K562 (cell line): ENCODE data around the gene ZNF609. TPM values are rescaled to one million over a fixed set of nuclear protein-coding genes. Genes with fewer than 3 reads are reported as not detected.

Experiments used
- ATAC-seq: fragments of 200-7000 bp; cut with Tn5 transposase; 3 replicates; pipeline ENCODE4 v1.9.1; 2020; ENCODE audit warnings: moderate library complexity
- BruUV-seq: library from RNA; stranded (reverse); fragments of 400-500 nt; replicated peaks from 2 replicates; lab custom pipeline; 2021; lab: Mats Ljungman, UMichigan
- CTCF ChIA-PET: fragments of 300-600 bp; formaldehyde crosslinking; extraction: SDS; loops from one replicate; lab custom pipeline; 2021; ENCODE audit warnings: low intra/inter-chr PET ratio; lab: Yijun Ruan, JAX
- POLR2A ChIA-PET: fragments of 300-600, 350-650 bp; sonication (Branson Sonifier 250); formaldehyde crosslinking; extraction: SDS; loops from one replicate; lab custom pipeline; 2021; ENCODE audit warnings: antibody characterized with exemption, inconsistent platforms; lab: Yijun Ruan, JAX
- DNase-seq, 4 experiments: peaks; one replicate each; pipeline versions ENCODE4 v3.0.0 to v3.0.0-alpha.2; 2011 to 2018; ENCODE audit warnings: low spot score in 3 of 4, mixed read lengths in 3 of 4; ENCODE audit errors: extremely low read depth in 1 of 4
- FAIRE-seq: peaks from 2 replicates; lab custom pipeline; 2011; peaks lifted over from hg19 to GRCh38; lab: Jason Lieb, UNC
- H2AFZ ChIP-seq: 2 replicates; pipeline ENCODE4 v1.6.0; 2011; ENCODE audit warnings: low read depth, low read length, control low read depth, inconsistent platforms
- H3K27ac ChIP-seq: fragments of 200-600 bp; 3 replicates; pipeline ENCODE4 v1.8.0; 2011; ENCODE audit warnings: low read depth, mild to moderate bottlenecking, control low read depth, inconsistent platforms, low read length, moderate library complexity, mixed read lengths; ENCODE audit errors: extremely low read depth
- H3K27me3 ChIP-seq, 2 experiments: fragments of 300-600 bp in 1 of 2; 2 replicates in 1 of 2; 3 replicates in 1 of 2; pipeline versions ENCODE4 v1.6.0 to v1.8.0; 2011; ENCODE audit warnings: inconsistent platforms in 2 of 2, low read length in 2 of 2, mild to moderate bottlenecking in 1 of 2, mixed read lengths in 1 of 2, moderate library complexity in 1 of 2; ENCODE audit not compliant: control insufficient read depth in 2 of 2, insufficient read depth in 2 of 2
- H3K36me3 ChIP-seq: fragments of 300-600 bp; 3 replicates; pipeline ENCODE4 v1.8.0; 2011; ENCODE audit warnings: mild to moderate bottlenecking, low read length, inconsistent platforms; ENCODE audit not compliant: control insufficient read depth, insufficient read depth
- H3K4me1 ChIP-seq, 2 experiments: fragments of 200-600 bp in 1 of 2; replicated peaks in 1 of 2; 2 replicates in 1 of 2; 3 replicates in 1 of 2; pipeline versions ENCODE4 v1.5.1 to v1.8.0; 2011; ENCODE audit warnings: inconsistent platforms in 2 of 2, low read length in 2 of 2, mild to moderate bottlenecking in 1 of 2, mixed read lengths in 1 of 2, moderate library complexity in 1 of 2; ENCODE audit not compliant: control insufficient read depth in 2 of 2, insufficient read depth in 2 of 2
- H3K4me2 ChIP-seq: 2 replicates; pipeline ENCODE4 v1.6.1; 2011; ENCODE audit warnings: low read length, control low read depth, inconsistent platforms, mixed read lengths; ENCODE audit not compliant: insufficient read depth
- H3K4me3 ChIP-seq: fragments of 200-600 bp; sonication (generic), shearing (Covaris generic); 2 replicates; pipeline ENCODE4 v1.5.1; 2016; ENCODE audit warnings: control low read depth, inconsistent platforms
- H3K79me2 ChIP-seq: fragments of 200-600 bp; 3 replicates; pipeline ENCODE4 v1.8.0; 2011; ENCODE audit warnings: low read length, inconsistent platforms; ENCODE audit not compliant: control insufficient read depth, insufficient read depth
- H3K9ac ChIP-seq, 2 experiments: 2 replicates each; pipeline versions ENCODE4 v1.6.0 to v1.6.1; 2011; ENCODE audit warnings: low read depth in 2 of 2, low read length in 2 of 2, control low read depth in 1 of 2, inconsistent platforms in 1 of 2, mild to moderate bottlenecking in 1 of 2, mixed read lengths in 1 of 2; ENCODE audit not compliant: insufficient read depth in 1 of 2
- H3K9me1 ChIP-seq: one replicate; pipeline ENCODE4 v1.6.0; 2011; ENCODE audit warnings: inconsistent platforms, mild to moderate bottlenecking, low read length, moderate library complexity; ENCODE audit not compliant: control insufficient read depth, insufficient read depth
- H3K9me3 ChIP-seq: replicated peaks from 2 replicates; pipeline ENCODE4 v1.5.1; 2011; ENCODE audit warnings: low read depth, low read length, inconsistent platforms; ENCODE audit not compliant: control insufficient read depth, insufficient read depth
- H4K20me1 ChIP-seq: replicated peaks from 2 replicates; pipeline ENCODE4 v1.6.1; 2011; ENCODE audit warnings: low read length, inconsistent platforms, mixed read lengths; ENCODE audit not compliant: control insufficient read depth, insufficient read depth
- ATF6 ChIP-seq: sonication (generic); formaldehyde crosslinking; IDR thresholded peaks from 2 replicates; pipeline ENCODE4 v1.4.0; 2020; ENCODE audit warnings: mild to moderate bottlenecking, missing genetic modification reagents
- BCLAF1 ChIP-seq, 2 experiments: fragments of 450-650 bp in 1 of 2; IDR thresholded peaks; 2 replicates each; pipeline ENCODE4 v1.6.1; 2011 to 2017; ENCODE audit warnings: low read depth in 2 of 2, antibody characterized with exemption in 1 of 2, borderline replicate concordance in 1 of 2, low read length in 1 of 2, mild to moderate bottlenecking in 1 of 2, mixed read lengths in 1 of 2; ENCODE audit not compliant: control insufficient read depth in 1 of 2
- CTBP1 ChIP-seq: fragments of 450-650 bp; IDR thresholded peaks from 2 replicates; pipeline ENCODE4 v1.6.1; 2016; ENCODE audit warnings: borderline replicate concordance
- DPF2 ChIP-seq: fragments of 450-650 bp; IDR thresholded peaks from 2 replicates; pipeline ENCODE4 v1.6.1; 2016
- EGR1 ChIP-seq: fragments of 450-650 bp; conservative IDR thresholded peaks from 2 replicates; pipeline ENCODE4 v1.6.1; 2017; ENCODE audit warnings: mild to moderate bottlenecking
- HDAC2 ChIP-seq: fragments of 450-650 bp; IDR thresholded peaks from 2 replicates; pipeline ENCODE4 v1.6.1; 2016; ENCODE audit warnings: mild to moderate bottlenecking
- MYNN ChIP-seq, 2 experiments: sonication (generic); formaldehyde crosslinking in 1 of 2; IDR thresholded peaks; 2 replicates each; pipeline versions ENCODE4 v1.5.0 to v1.6.1; 2016 to 2020; ENCODE audit warnings: antibody characterized with exemption in 1 of 2, missing genetic modification reagents in 1 of 2
- NEUROD1 ChIP-seq: fragments of 150-350 bp; IDR thresholded peaks from 2 replicates; pipeline ENCODE4 v1.6.1; 2014; ENCODE audit warnings: borderline replicate concordance, low read length, low read depth; ENCODE audit not compliant: partially characterized antibody
- NFXL1 ChIP-seq: fragments of 450-650 bp; formaldehyde crosslinking; IDR thresholded peaks from 2 replicates; pipeline ENCODE4 v1.4.0; 2021; ENCODE audit warnings: mild to moderate bottlenecking
- PKNOX1 ChIP-seq: fragments of 450-650 bp; IDR thresholded peaks from 2 replicates; pipeline ENCODE4 v1.6.1; 2016
- RCOR1 ChIP-seq, 2 experiments: IDR thresholded peaks; 2 replicates each; pipeline ENCODE4 v1.6.1; 2012; ENCODE audit warnings: low read depth in 2 of 2, low read length in 2 of 2, borderline replicate concordance in 1 of 2, improper control_type of control experiment in 1 of 2
- RFX1 ChIP-seq: fragments of 450-650 bp; IDR thresholded peaks from 2 replicates; pipeline ENCODE4 v1.6.1; 2016; ENCODE audit warnings: mild to moderate bottlenecking, moderate library complexity
- SOX6 ChIP-seq: fragments of 450-650 bp; IDR thresholded peaks from 2 replicates; pipeline ENCODE4 v1.6.1; 2014; ENCODE audit warnings: mild to moderate bottlenecking
- SPI1 ChIP-seq: IDR thresholded peaks from 2 replicates; pipeline ENCODE4 v1.6.1; 2011; ENCODE audit warnings: low read depth, low read length, control low read depth, borderline replicate concordance
- ZKSCAN3 ChIP-seq: fragments of 250-450 bp; sonication (Bioruptor Pico); IDR thresholded peaks from 2 replicates; pipeline ENCODE4 v1.4.0; 2020
- ZNF239 ChIP-seq: fragments of 250-450 bp; sonication (Bioruptor Pico); IDR thresholded peaks from 2 replicates; pipeline ENCODE4 v1.4.0; 2020; ENCODE audit warnings: mild to moderate bottlenecking
- WGBS: fragments of 100-300 bp; shearing (Covaris generic); methylation state at CpG from one replicate; pipeline ENCODE4 v1.1.6; 2016; ENCODE audit warnings: low coverage, mixed read lengths; ENCODE audit not compliant: insufficient coverage; ENCODE audit errors: missing lambda C conversion rate; 5-methylcytosine and 5-hydroxymethylcytosine counted together
- in situ Hi-C: fragments of 300-500 bp; cut with MboI; formaldehyde crosslinking; loops from 4 replicates; pipeline ENCODE4 v1.15.0; 2018; ENCODE audit warnings: inconsistent platforms, mixed read lengths
- intact Hi-C: fragments of 100-400 bp; cut with micrococcal nuclease; formaldehyde crosslinking; loops from 2 replicates; pipeline ENCODE4 v1.14.2; 2022
- polyA plus RNA-seq, 8 experiments: library from polyadenylated mRNA; depleted of rRNA in 4 of 8; stranded (reverse) in 5 of 8; unstranded in 3 of 8; fragments of >200 nt; fragmentation: Nextera tagmentation in 2 of 8; fragmentation: Illumina TruSeq in 1 of 8; extraction: Ambion mirVana in 2 of 8; extraction: Trizol in 1 of 8; gene quantifications; 2 replicates each; pipeline versions ENCODE4 v1.2.1 to v1.2.3, GENCODE V29; 2011 to 2014; ENCODE audit warnings: inconsistent platforms in 1 of 8, missing spikeins in 1 of 8
- total RNA-seq, 7 experiments: library from RNA; depleted of rRNA in 6 of 7; stranded (reverse); fragments of >200 nt in 6 of 7; fragmentation: Illumina TruSeq in 2 of 7; extraction: Trizol in 2 of 7; gene quantifications; 2 replicates each; pipeline versions ENCODE4 v1.2.1 to v1.2.3, GENCODE V29; 2011 to 2021; ENCODE audit warnings: low replicate concordance in 1 of 7

The ZNF609 gene
- total and polyA plus RNA-seq, 9 of the 15 experiments (the other 6 are each of a cell fraction or from before 2014, with no cell fraction given) = 3.0 to 38.7 (median 17.8) TPM

GRCh38 chr15:64596701-64597476 is 136.5 kb downstream of the ZNF609 start:
- no peaks in the 10 kb centered on the region for H3K9me1 ChIP-seq
- in situ Hi-C loops = no loop called here
- H4K20me1 ChIP-seq = peaks cover 22% of the 10 kb centered on the region
- ChIA-PET CTCF (no interaction called here), POLR2A (interaction anchor here (0.6 to 2.0 kb wide), 4 partner anchors 9 to 21 kb away, joined by 3 to 13 read pairs (median 6); no protein-coding TSS in a partner anchor)
- H3K27me3 ChIP-seq = no peaks in the 10 kb centered on the region
- peaks cover 0 to 11% of the 10 kb centered on the region in 2 experiments; a peak in 3 of 5 replicates for H3K4me1 ChIP-seq
- no peak overlapping the region for H2AFZ ChIP-seq
- peaks cover 80% of the 10 kb centered on the region for H3K79me2 ChIP-seq
- 34% methylated on average over 4 of the region's 4 CpGs for WGBS
- no peak overlapping the region; a peak in 1 of 4 replicates for H3K9ac ChIP-seq
- BruUV-seq = no TSS peak
- intact Hi-C loops = no loop called here
- peak; percentile 82 for ATAC-seq
- peak; percentile 76 for FAIRE-seq
- H3K36me3 ChIP-seq = no peaks in the 10 kb centered on the region
- peak in 2 of 4 experiments; percentile 45 to 47 for DNase-seq
- H3K27ac ChIP-seq = peak overlapping the region; percentile 37; the same call in 2 of the 3 replicates
- H3K4me2 ChIP-seq = peak overlapping the region; percentile 12; the same call in 1 of the 2 replicates
- no peak overlapping the region for H3K4me3 ChIP-seq
- no peaks in the 10 kb centered on the region for H3K9me3 ChIP-seq
- TF ChIP-seq ZNF239 (CRISPR knock-in tag) (no peak), PKNOX1 (0 out of 2 replicates have a peak, but pooled peaks have one; percentile 9), MYNN (IDR thresholded peaks at IDR 0.05) (peak; percentile 100), MYNN (CRISPR knock-in tag; IDR thresholded peaks at IDR 0.05) (peak; percentile 97), NFXL1 (CRISPR knock-in tag) (no peak), ZKSCAN3 (CRISPR knock-in tag) (no peak), DPF2 (0 out of 2 replicates have a peak, but pooled peaks have one; percentile 23), SPI1 (no peak), BCLAF1 (IDR thresholded peaks at IDR 0.05; ENCODE audit: borderline replicate concordance in 1 of 2, control insufficient read depth in 1 of 2, low read depth in 2 of 2, low read length in 1 of 2) (no peak), RFX1 (peak; percentile 93), SOX6 (peak; percentile 56), RCOR1 (IDR thresholded peaks at IDR 0.05; ENCODE audit: borderline replicate concordance in 1 of 2, low read depth in 2 of 2, low read length in 2 of 2) (peak in 1 of 2 experiments; percentile 53; a peak in 1 of 4 replicates), HDAC2 (0 out of 2 replicates have a peak, but pooled peaks have one; percentile 11), NEUROD1 (peak; percentile 16), CTBP1 (peak; percentile 35; the same call in 1 of the 2 replicates), ATF6 (CRISPR knock-in tag) (no peak), EGR1 (no peak)
